HG03097 (cell line): ENCODE results near the gene NKX1-1.
"Not testable (repeated sequence)": the region's sequence is repeated elsewhere in the genome, so short reads cannot be mapped to it uniquely, and the experiment has no call there.

ENCODE experiments used
- ATAC-seq: cut with Tn5 transposase; IDR thresholded peaks from one replicate; pipeline ENCODE4 v1.9.1; 2021; ENCODE audit not compliant: unreplicated experiment, low FRiP score

NKX1-1 gene

DNA sequence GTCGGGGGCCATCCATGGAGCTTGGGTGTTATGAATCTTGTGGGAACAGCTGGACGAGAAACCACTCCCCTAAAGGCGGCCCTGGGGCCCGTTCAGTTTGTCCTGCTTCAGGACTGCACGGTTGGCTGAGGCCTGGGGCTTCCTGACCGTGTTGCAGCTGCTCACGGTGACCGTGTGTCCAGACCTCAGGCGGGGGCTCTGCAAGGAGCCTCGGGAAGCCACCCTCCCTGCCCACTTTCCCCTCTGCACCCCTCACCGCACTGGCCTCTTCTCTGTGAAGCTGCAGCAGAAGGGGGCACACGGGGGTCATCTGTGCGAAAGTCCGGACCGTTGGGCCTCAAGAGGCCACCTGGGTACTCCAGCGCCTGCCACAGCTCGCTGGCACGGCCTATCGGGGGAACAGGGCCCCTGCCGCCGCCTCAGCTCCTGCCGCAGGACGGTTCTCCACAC, 29.8 kb downstream of the NKX1-1 start:
- ATAC-seq: no peak

DNA sequence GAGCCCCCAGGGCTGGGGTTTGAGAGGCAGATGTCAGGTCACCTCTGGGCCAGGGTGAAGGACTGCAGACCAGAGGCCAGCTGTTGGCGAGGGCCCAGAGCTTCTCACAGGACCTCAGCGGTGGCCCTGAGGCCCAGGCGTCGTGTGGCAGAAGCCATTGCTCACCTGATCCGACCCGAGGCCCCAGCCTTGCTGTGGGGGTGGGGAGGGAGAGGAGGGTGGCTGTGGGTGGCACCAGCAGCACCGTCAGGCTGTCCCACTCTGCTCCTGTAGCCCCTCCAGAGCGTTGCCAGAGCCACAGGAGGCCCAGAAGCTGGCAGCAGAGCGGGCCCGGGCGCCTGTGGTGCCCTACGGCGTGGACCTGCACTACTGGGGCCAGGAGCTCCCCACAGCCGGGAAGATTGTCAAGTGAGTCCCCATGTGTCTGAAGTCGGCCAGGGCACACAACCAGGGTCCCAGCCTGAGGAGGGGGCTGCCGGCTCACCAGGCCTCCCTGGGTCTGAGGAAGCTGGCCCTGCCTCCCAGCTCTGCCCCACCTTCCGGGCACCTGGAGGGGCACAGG, 30.4 kb downstream of the NKX1-1 start:
- no peak for ATAC-seq

- no peak for ATAC-seq
Measured at GRCh38 chr4:1375051-1375721, 31.1 kb downstream of the NKX1-1 start.

- no peak for ATAC-seq
Measured at GRCh38 chr4:1374706-1375045, 31.6 kb downstream of the NKX1-1 start.

- no peak for ATAC-seq
Measured at GRCh38 chr4:1373892-1374705, 32.1 kb downstream of the NKX1-1 start.

DNA sequence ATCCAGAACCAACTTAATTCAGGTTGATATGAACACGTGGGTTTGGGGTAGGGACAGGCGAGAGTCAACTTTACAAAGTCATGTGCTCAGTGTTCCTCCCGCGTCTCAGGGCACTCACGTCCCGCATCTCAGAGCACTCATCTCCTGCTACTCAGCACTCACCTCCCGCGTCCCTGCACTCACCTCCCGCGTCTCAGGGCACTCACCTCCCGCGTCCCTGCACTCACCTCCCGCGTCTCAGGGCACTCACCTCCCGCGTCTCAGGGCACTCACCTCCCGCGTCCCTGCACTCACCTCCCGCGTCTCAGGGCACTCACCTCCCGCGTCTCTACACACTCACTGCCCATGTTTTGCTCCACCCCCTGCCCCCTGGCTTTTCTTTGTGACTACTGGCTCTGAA, 33.7 kb downstream of the NKX1-1 start:
- ATAC-seq: not testable (repeated sequence)

GRCh38 chr4:1371176-1372165, 34.8 kb downstream of the NKX1-1 start:
- ATAC-seq: no peak

DNA sequence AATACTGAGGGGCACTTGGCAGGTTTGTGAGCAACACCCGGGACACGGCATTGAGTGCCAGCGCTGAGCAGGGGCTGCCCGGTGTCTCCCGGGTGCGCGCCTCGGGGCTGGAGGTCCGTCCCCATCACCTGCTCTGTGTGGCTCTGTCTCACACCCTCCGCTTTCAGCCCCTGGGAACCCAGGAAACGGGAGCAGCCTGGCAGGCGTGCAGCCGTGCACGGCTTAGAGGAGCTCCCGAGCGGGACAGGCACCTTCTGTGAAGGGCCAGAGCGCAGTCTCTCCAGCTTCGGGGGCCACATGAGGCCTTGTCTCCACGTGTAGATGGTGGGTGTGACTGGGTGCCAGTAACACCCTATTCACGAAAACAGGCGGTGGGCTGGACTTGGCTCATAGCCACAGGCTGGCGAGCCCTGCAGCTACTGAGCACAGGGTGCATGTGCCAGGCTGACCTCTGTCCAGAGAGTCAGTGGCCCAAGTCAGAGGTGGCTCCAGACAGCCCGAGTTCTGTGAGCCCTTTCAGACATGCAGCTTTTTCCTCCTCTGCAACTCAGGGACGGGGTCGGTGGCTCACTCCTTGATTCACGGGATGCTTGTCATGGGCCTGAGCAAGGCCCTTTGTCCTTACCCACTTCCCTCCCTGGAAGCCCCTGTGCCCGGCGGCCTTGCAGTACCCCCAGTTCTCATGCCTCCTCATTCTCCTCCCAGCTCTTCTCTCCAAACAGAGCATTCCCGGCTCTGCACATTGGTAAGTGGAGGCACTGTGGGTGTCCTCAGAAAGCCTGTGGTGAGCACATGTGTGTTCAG, 35.7 kb downstream of the NKX1-1 start:
- ATAC-seq: no peak

GRCh38 chr4:1369479-1370079, 36.7 kb downstream of the NKX1-1 start:
- ATAC-seq: no peak

DNA sequence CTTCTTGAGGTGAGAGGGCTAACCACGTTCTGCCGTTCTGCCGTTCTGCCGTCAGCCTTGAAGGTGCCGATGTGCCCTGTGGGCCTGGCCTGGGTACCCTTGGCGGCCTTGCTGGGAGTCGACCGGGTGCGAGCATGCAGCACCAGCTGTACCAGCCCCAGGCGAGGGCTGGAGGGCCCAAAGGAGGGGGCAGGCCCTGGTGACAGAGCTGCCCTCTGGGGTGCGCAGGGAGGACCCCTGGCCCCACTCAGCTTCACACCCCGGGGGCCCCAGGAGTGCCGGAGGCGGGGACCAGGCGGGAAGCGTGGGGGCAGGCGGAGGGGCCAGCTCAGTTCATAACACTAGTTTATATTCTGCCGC, 37.2 kb downstream of the NKX1-1 start:
- no peak for ATAC-seq

GRCh38 chr4:1368421-1369090, 37.7 kb downstream of the NKX1-1 start:
- no peak for ATAC-seq

GRCh38 chr4:1367936-1368289, 38.3 kb downstream of the NKX1-1 start:
- no peak for ATAC-seq

GRCh38 chr4:1367230-1367935, 38.9 kb downstream of the NKX1-1 start:
- ATAC-seq: no peak

- no peak for ATAC-seq
Measured at GRCh38 chr4:1366371-1367229, 39.6 kb downstream of the NKX1-1 start.

DNA sequence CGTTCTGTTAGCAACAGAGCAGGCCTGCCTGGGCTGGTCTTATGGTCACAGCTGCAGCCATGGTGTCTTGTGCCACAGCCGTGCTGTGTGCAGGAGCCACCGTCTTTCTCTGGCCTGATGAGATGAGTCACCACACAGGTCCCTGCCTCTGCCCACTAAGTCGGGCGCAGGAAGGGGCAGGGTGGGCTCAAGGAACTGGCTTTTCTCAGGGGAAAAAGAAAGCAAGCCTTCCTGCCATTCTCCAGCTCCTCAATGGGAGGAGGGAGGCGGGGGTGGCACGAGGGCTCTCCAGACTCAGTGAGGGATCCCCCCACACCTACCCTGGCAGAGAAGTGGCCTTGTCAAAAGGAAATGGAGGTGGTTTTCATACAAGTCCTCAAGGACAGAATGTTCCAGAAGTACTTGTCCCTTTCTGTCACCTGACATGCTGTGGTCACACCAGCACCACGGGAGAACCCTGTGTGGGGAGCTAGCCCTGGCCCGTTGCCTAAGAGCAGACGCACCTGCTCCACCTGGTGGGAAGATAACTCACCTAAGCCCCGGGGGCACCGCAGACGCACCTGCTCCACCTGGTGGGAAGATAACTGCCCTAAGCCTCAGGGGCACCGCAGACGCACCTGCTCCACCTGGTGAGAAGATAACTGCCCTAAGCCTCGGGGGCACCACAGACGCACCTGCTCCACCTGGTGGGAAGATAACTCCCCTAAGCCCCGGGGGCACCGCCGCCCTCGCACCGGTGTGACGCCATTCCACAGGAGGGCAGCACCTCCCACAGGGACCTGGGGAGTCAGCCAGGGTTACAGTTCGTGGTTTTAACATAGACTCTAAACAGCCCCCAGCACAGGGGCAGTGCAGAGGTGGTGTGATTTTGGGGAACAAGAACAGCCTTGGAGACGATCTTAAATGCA, 40.7 kb downstream of the NKX1-1 start:
- no peak for ATAC-seq

- no peak for ATAC-seq
Measured at GRCh38 chr4:1364748-1365147, 41.5 kb downstream of the NKX1-1 start.

GRCh38 chr4:1364217-1364616, 42.0 kb downstream of the NKX1-1 start:
- no peak for ATAC-seq
